ENCODE results near the gene PTK7. TPM values are rescaled to one million over a fixed set of nuclear protein-coding genes. Genes with fewer than 3 reads are reported as not detected.
"Not testable (repeated sequence)": the region's sequence is repeated elsewhere in the genome, so short reads cannot be mapped to it uniquely, and the experiment has no call there.

Gene PTK7
- total RNA-seq, 2 donors from 2014 or later: 2.8 to 7.8 TPM

- no peaks in the 10 kb centered on the region for H3K9me3 Mint-ChIP-seq
- H3K4me3 Mint-ChIP-seq: no peak overlapping the region
- DNase-seq (no peak), ATAC-seq (replicated peaks in 1 of 2) (no peak)
- H3K27me3 Mint-ChIP-seq (ENCODE audit: low read depth): no peaks in the 10 kb centered on the region
- no peak overlapping the region for H3K27ac Mint-ChIP-seq
- H3K36me3 Mint-ChIP-seq (ENCODE audit: insufficient read depth in 2 of 2): no peaks in the 10 kb centered on the region
- H3K4me1 Mint-ChIP-seq (ENCODE audit: low read depth): peaks cover 22% of the 10 kb centered on the region
Observed at GRCh38 chr6:43097098-43097489, 21.0 kb downstream of the PTK7 start.

DNA sequence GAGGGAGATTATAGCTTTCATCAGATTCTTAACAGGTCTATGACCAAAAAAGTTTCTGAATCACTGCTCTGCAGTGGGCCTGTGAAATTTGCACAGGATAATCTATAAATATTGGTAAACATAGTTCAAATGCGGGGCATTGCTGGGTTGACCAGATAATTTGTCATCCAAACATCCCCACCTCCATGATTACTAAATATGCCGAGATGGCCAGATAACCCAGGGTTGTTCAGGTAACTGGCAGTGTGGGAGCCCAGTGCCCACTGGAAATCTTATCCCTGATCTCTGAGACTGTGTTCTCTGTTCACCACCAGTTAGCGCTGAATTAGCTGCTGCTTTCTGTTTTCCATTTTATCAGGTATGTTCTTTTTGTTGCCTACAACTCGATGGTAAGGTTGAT is 21.4 kb downstream of the PTK7 start:
- Mint-ChIP-seq H3K4me3 (no peak overlapping the region), H3K27ac (no peak overlapping the region), H3K9me3 (no peaks in the 10 kb centered on the region), H3K4me1 (ENCODE audit: low read depth) (peaks cover 22% of the 10 kb centered on the region), H3K27me3 (ENCODE audit: low read depth) (no peaks in the 10 kb centered on the region), H3K36me3 (ENCODE audit: insufficient read depth in 2 of 2) (no peaks in the 10 kb centered on the region)
- DNase-seq (no peak), ATAC-seq (replicated peaks in 1 of 2) (no peak)

GRCh38 chr6:43101497-43101896 is 25.4 kb downstream of the PTK7 start:
- no peak overlapping the region for H3K27ac Mint-ChIP-seq
- no peak for DNase-seq
- no peak for ATAC-seq (replicated peaks in 1 of 2)
- no peak overlapping the region for H3K4me3 Mint-ChIP-seq
- H3K4me1 Mint-ChIP-seq (ENCODE audit: low read depth): no peaks in the 10 kb centered on the region
- H3K27me3 Mint-ChIP-seq (ENCODE audit: low read depth): no peaks in the 10 kb centered on the region
- no peaks in the 10 kb centered on the region for H3K36me3 Mint-ChIP-seq (ENCODE audit: insufficient read depth in 2 of 2)
- H3K9me3 Mint-ChIP-seq: no peaks in the 10 kb centered on the region

DNA sequence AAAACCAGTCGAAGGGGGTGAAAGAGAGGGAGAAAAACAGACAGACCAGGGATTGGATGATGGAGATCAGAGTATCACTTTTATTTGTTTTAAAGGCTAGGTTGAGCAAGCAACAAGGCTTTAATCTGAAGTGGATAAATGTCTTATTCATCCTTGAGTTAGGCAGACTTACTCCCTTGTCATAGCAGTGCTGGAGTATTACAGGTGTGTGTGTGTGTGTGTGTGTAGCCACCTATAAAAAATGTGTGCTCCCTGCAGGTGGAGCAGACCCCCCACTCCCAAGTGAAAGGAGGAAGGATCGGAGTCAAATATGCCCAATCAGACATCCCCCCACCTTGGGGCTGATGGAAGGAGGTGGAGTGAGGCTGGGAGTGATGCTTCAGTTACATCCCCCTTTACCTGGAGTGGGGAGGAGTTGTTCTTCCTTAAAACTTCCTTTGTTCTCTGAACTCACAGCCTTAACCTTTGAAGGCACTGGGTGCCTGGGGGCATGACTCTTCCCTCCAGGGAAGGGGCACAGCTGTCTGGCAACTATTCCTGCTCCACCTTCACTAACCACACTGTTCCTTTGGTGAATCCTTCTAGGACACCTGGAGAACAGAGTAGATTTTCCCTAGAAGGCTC is 27.3 kb downstream of the PTK7 start:
- H3K27ac Mint-ChIP-seq: no peak overlapping the region
- no peak for ATAC-seq (replicated peaks in 1 of 2)
- H3K4me1 Mint-ChIP-seq (ENCODE audit: low read depth): no peaks in the 10 kb centered on the region
- H3K9me3 Mint-ChIP-seq: no peaks in the 10 kb centered on the region
- no peak overlapping the region for H3K4me3 Mint-ChIP-seq
- no peaks in the 10 kb centered on the region for H3K36me3 Mint-ChIP-seq (ENCODE audit: insufficient read depth in 2 of 2)
- DNase-seq: no peak
- no peaks in the 10 kb centered on the region for H3K27me3 Mint-ChIP-seq (ENCODE audit: low read depth)

GRCh38 chr6:43105538-43106222 is 29.6 kb downstream of the PTK7 start:
- Mint-ChIP-seq H3K4me3 (no peak overlapping the region), H3K27me3 (ENCODE audit: low read depth) (no peaks in the 10 kb centered on the region), H3K4me1 (ENCODE audit: low read depth) (no peaks in the 10 kb centered on the region), H3K9me3 (no peaks in the 10 kb centered on the region), H3K36me3 (ENCODE audit: insufficient read depth in 2 of 2) (no peaks in the 10 kb centered on the region), H3K27ac (no peak overlapping the region)
- DNase-seq (no peak), ATAC-seq (replicated peaks in 1 of 2) (no peak)

- no peaks in the 10 kb centered on the region for H3K36me3 Mint-ChIP-seq (ENCODE audit: insufficient read depth in 2 of 2)
- H3K9me3 Mint-ChIP-seq: no peaks in the 10 kb centered on the region
- no peak overlapping the region for H3K4me3 Mint-ChIP-seq
- no peaks in the 10 kb centered on the region for H3K4me1 Mint-ChIP-seq (ENCODE audit: low read depth)
- no peak overlapping the region for H3K27ac Mint-ChIP-seq
- DNase-seq (no peak), ATAC-seq (replicated peaks in 1 of 2) (no peak)
- H3K27me3 Mint-ChIP-seq (ENCODE audit: low read depth): no peaks in the 10 kb centered on the region
Observed at GRCh38 chr6:43107344-43108062, 31.4 kb downstream of the PTK7 start.

- Mint-ChIP-seq H3K4me3 (no peak overlapping the region), H3K9me3 (no peaks in the 10 kb centered on the region), H3K4me1 (ENCODE audit: low read depth) (peaks cover 6% of the 10 kb centered on the region), H3K27me3 (ENCODE audit: low read depth) (no peaks in the 10 kb centered on the region), H3K27ac (no peak overlapping the region), H3K36me3 (ENCODE audit: insufficient read depth in 2 of 2) (no peaks in the 10 kb centered on the region)
- ATAC-seq (replicated peaks in 1 of 2): no peak
- no peak for DNase-seq
Observed at GRCh38 chr6:43113431-43114260, 37.5 kb downstream of the PTK7 start.

DNA sequence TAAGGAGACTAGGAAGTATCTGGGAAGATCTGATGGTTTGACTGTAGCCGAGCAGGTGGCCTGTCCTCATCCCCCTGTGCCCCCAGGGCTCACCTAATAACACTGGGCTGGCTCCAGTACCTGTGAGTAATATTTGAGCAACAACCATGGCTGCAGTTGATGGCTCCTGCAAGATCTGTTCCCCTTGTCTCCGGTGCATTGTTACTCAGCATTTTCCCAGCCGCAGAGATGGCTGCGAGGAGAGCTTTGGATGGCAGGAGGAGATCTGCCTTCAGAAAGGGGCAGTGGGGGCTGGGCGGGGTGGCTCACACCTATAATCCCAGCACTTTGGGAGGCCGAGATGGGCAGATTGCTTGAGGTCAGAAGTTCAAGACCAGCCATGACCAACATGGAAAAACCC is 39.3 kb downstream of the PTK7 start:
- no peak overlapping the region for H3K4me3 Mint-ChIP-seq
- H3K27ac Mint-ChIP-seq: no peak overlapping the region
- no peaks in the 10 kb centered on the region for H3K9me3 Mint-ChIP-seq
- peaks cover 6% of the 10 kb centered on the region for H3K4me1 Mint-ChIP-seq (ENCODE audit: low read depth)
- ATAC-seq (replicated peaks in 1 of 2) (no peak), DNase-seq (no peak)
- H3K27me3 Mint-ChIP-seq (ENCODE audit: low read depth): no peaks in the 10 kb centered on the region
- no peaks in the 10 kb centered on the region for H3K36me3 Mint-ChIP-seq (ENCODE audit: insufficient read depth in 2 of 2)

GRCh38 chr6:43117466-43117865 is 41.4 kb downstream of the PTK7 start:
- ATAC-seq (replicated peaks in 1 of 2); H3K4me1 Mint-ChIP-seq (ENCODE audit: low read depth); DNase-seq; H3K4me3 Mint-ChIP-seq; H3K36me3 Mint-ChIP-seq (ENCODE audit: insufficient read depth in 2 of 2); H3K9me3 Mint-ChIP-seq; H3K27ac Mint-ChIP-seq; H3K27me3 Mint-ChIP-seq (ENCODE audit: low read depth): not testable (repeated sequence)

GRCh38 chr6:43119482-43119881 is 43.4 kb downstream of the PTK7 start:
- Mint-ChIP-seq H3K27ac (no peak overlapping the region), H3K36me3 (ENCODE audit: insufficient read depth in 2 of 2) (no peaks in the 10 kb centered on the region), H3K4me1 (ENCODE audit: low read depth) (no peaks in the 10 kb centered on the region), H3K9me3 (no peaks in the 10 kb centered on the region), H3K27me3 (ENCODE audit: low read depth) (no peaks in the 10 kb centered on the region), H3K4me3 (no peak overlapping the region)
- ATAC-seq (replicated peaks in 1 of 2): no peak
- DNase-seq: no peak

GRCh38 chr6:43120101-43120763 is 44.1 kb downstream of the PTK7 start:
- DNase-seq: no peak
- Mint-ChIP-seq H3K27me3 (ENCODE audit: low read depth) (no peaks in the 10 kb centered on the region), H3K9me3 (no peaks in the 10 kb centered on the region), H3K4me1 (ENCODE audit: low read depth) (no peaks in the 10 kb centered on the region), H3K36me3 (ENCODE audit: insufficient read depth in 2 of 2) (no peaks in the 10 kb centered on the region), H3K4me3 (no peak overlapping the region), H3K27ac (no peak overlapping the region)
- ATAC-seq (replicated peaks in 1 of 2): no peak

DNA sequence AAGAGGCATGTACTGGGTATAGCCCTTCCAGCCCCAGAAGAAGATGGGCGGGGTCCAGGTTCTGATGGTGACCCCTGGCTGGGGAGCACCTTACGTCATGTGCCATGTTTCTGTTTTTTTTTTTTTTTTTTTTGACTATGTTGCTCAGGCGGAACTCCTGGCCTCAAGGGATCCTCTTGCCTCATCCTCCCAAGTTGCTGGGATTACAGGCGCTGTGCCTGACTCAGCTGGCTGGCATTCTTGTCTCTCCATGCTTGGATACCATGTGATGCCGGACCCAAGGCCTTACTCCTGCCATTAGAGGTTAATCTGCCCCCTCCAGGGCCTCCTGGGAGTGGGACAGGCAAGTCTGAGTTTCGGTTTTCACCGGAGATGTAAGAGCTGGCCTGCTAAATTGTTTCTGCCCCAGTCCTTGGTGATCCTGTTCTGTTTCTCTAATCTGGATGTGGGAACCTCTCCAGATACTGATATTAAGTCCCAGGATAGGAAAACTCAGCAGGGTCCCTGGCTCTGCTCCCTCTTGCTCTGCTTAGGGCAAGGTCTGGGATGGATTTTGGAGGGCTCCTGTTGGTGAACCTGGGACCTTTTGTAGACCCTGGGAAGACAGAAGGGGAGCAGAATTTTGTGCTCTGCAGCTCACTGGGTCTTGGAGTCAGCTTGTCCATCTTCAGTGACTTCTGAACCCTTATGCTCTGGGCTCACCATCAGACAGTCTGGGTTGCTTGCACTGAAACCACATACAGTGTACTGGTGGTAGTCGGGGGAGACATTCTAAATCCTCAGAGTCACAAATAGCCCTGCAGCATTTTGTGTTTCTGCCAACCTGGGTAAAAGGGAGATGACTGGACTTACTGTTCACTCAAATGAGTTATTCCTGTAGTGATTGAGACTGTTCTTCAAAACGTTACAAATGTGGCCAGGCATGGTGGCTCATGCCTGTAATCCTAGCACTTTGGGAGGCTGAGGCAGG is 45.1 kb downstream of the PTK7 start:
- DNase-seq (no peak), ATAC-seq (replicated peaks in 1 of 2) (no peak)
- Mint-ChIP-seq H3K27ac (no peak overlapping the region), H3K9me3 (no peaks in the 10 kb centered on the region), H3K27me3 (ENCODE audit: low read depth) (no peaks in the 10 kb centered on the region), H3K36me3 (ENCODE audit: insufficient read depth in 2 of 2) (no peaks in the 10 kb centered on the region), H3K4me3 (no peak overlapping the region), H3K4me1 (ENCODE audit: low read depth) (no peaks in the 10 kb centered on the region)

Data from activated T-cell treated with anti-CD3 and anti-CD28 coated beads, Interleukin-2, amount 50 U/mL, for 72 hours (primary cell).